ENCODE measurements around the gene ZSCAN1. TPM values are rescaled to one million over a fixed set of nuclear protein-coding genes. Genes with fewer than 3 reads are reported as not detected.

The ZSCAN1 gene
- total and polyA plus RNA-seq, 10 of the 15 experiments (the other 5 are each of a cell fraction or from before 2014, with no cell fraction given) = not detected

DNA sequence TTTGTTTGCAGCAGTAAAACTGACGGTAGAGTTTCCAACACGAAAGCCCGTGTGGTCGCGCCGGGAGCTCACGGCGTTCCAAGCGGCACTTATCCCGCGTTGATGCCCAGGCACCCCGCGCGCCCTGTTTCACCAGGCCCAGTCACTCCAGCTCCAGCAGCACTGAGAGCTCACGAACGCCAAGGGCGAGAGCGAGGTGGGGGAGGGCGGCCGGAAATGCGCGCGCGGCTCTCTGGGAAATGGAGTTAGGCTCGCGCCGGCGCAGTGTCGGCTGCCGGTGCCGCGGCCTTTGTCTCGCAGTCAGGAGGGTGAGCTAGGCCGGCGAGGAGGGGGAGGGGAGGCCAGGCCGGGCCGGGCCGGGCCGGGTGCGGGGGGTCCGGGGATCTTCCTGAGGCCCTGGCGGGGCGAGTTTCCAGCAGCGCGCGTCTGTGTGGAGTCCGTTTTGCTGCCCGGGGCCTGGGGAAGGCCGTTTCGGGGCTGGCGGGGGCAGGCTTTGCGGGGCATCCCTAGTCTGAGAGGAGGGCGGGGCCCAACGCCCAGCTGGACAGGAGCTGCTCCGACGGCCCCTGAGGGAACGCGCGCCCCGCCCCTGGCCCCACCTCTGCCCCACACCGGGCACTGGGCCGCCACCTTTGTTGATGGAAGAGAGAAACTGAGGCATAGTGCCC lies 25.3 kb downstream of the ZSCAN1 start, which contains the start of gene ZNF135:
TSS of gene ZNF135 (plus strand) at position 280 of the 668 bp plus-strand sequence. CDS start 721 bp downstream, outside the sequence.
- H3K27me3 ChIP-seq (replicated peaks in 1 of 2; ENCODE audit: control insufficient read depth in 2 of 2, insufficient read depth in 2 of 2, low read length in 1 of 2) = no peaks in the 10 kb centered on the region

GRCh38 chr19:58059671-58060078 lies 25.9 kb downstream of the ZSCAN1 start:
- DNase-seq (ENCODE audit: low read depth, low spot score) (no peak), FAIRE-seq (no peak), ATAC-seq (no peak)
- ChIA-PET POLR2A (no interaction called here), CTCF (no interaction called here), SMC1A (ENCODE audit: uncharacterized antibody, unreplicated experiment) (no interaction called here), RAD21 (ENCODE audit: unreplicated experiment) (no interaction called here)
- intact Hi-C loops (cut with micrococcal nuclease; ENCODE audit: unreplicated experiment) (no loop called here), in situ Hi-C loops (cut with MboI) (no loop called here)
- no peak overlapping the region for H3K4me3 ChIP-seq
- no peaks in the 10 kb centered on the region for H3K4me1 ChIP-seq (ENCODE audit: control insufficient read depth, insufficient read depth, low read length)
- no TSS peak for BruUV-seq (replicated peaks)
- peaks cover 8% of the 10 kb centered on the region; the same call in 2 of the 3 replicates for H3K9me3 ChIP-seq (replicated peaks; ENCODE audit: control insufficient read depth, insufficient read depth, low read length)
- H3K4me2 ChIP-seq (ENCODE audit: control insufficient read depth, insufficient read depth) = no peak overlapping the region
- no peaks in the 10 kb centered on the region for H4K20me1 ChIP-seq (ENCODE audit: control insufficient read depth, insufficient read depth)
- no peaks in the 10 kb centered on the region for H3K36me3 ChIP-seq (ENCODE audit: control insufficient read depth in 2 of 2, insufficient read depth in 2 of 2, low read length in 1 of 2)
- no peak overlapping the region for H3K9ac ChIP-seq (ENCODE audit: control insufficient read depth, insufficient read depth, low read length)
- H2AFZ ChIP-seq (ENCODE audit: control insufficient read depth, low read depth, low read length) = no peak overlapping the region
- no peaks in the 10 kb centered on the region for H3K27me3 ChIP-seq (replicated peaks in 1 of 2; ENCODE audit: control insufficient read depth in 2 of 2, insufficient read depth in 2 of 2, low read length in 1 of 2)
- WGBS (ENCODE audit: insufficient coverage, insufficient replicate concordance, low lambda C conversion rate, missing lambda C conversion rate) = 89% methylated on average over 18 of the region's 28 CpGs
- H3K27ac ChIP-seq (ENCODE audit: control insufficient read depth, insufficient read depth) = no peak overlapping the region
- H3K79me2 ChIP-seq (ENCODE audit: control insufficient read depth, insufficient read depth, low read length) = no peaks in the 10 kb centered on the region
- TF ChIP-seq RAD21 (IDR thresholded peaks at IDR 0.05; ENCODE audit: insufficient read depth, low read depth, low read length) (no peak), BACH1 (IDR thresholded peaks at IDR 0.05; ENCODE audit: borderline replicate concordance) (no peak), ZSCAN29 (IDR thresholded peaks at IDR 0.05) (no peak), CREB1 (IDR thresholded peaks at IDR 0.05; ENCODE audit: low read depth) (no peak), REST (IDR thresholded peaks at IDR 0.05; ENCODE audit: low read depth, low read length) (no peak)
- TF ChIP-seq, protein P1, sequence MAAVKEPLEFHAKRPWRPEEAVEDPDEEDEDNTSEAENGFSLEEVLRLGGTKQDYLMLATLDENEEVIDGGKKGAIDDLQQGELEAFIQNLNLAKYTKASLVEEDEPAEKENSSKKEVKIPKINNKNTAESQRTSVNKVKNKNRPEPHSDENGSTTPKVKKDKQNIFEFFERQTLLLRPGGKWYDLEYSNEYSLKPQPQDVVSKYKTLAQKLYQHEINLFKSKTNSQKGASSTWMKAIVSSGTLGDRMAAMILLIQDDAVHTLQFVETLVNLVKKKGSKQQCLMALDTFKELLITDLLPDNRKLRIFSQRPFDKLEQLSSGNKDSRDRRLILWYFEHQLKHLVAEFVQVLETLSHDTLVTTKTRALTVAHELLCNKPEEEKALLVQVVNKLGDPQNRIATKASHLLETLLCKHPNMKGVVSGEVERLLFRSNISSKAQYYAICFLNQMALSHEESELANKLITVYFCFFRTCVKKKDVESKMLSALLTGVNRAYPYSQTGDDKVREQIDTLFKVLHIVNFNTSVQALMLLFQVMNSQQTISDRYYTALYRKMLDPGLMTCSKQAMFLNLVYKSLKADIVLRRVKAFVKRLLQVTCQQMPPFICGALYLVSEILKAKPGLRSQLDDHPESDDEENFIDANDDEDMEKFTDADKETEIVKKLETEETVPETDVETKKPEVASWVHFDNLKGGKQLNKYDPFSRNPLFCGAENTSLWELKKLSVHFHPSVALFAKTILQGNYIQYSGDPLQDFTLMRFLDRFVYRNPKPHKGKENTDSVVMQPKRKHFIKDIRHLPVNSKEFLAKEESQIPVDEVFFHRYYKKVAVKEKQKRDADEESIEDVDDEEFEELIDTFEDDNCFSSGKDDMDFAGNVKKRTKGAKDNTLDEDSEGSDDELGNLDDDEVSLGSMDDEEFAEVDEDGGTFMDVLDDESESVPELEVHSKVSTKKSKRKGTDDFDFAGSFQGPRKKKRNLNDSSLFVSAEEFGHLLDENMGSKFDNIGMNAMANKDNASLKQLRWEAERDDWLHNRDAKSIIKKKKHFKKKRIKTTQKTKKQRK (IDR thresholded peaks at IDR 0.05; ENCODE audit: low read depth, low read length) = no peak

More for the DNA sequence above, 25.3 kb downstream of the ZSCAN1 start, which contains the start of gene ZNF135:
- in situ Hi-C loops (cut with MboI) (no loop called here), intact Hi-C loops (cut with micrococcal nuclease; ENCODE audit: unreplicated experiment) (no loop called here)
- TF ChIP-seq MYC (IDR thresholded peaks at IDR 0.05; ENCODE audit: insufficient read depth, insufficient read length, insufficient replicate concordance, low read length, severe bottlenecking) (no peak), NFXL1 (IDR thresholded peaks at IDR 0.05; ENCODE audit: borderline replicate concordance) (no peak), KLF5 (IDR thresholded peaks at IDR 0.05; ENCODE audit: partially characterized antibody) (no peak)
- TF ChIP-seq, protein P2, sequence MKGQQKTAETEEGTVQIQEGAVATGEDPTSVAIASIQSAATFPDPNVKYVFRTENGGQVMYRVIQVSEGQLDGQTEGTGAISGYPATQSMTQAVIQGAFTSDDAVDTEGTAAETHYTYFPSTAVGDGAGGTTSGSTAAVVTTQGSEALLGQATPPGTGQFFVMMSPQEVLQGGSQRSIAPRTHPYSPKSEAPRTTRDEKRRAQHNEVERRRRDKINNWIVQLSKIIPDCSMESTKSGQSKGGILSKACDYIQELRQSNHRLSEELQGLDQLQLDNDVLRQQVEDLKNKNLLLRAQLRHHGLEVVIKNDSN (IDR thresholded peaks at IDR 0.05; ENCODE audit: borderline replicate concordance, extremely low read length, insufficient read depth, low read depth, low read length) = no peak
- H3K4me2 ChIP-seq (ENCODE audit: control insufficient read depth, insufficient read depth) = no peak within 1 kb of the TSS
- BruUV-seq (replicated peaks) = no TSS peak
- POLR2A ChIA-PET = no interaction called here
- FAIRE-seq (no peak), DNase-seq (ENCODE audit: low read depth, low spot score) (no peak), ATAC-seq (no peak)
- H3K27ac ChIP-seq (ENCODE audit: control insufficient read depth, insufficient read depth) = no peak within 1 kb of the TSS
- no peaks in the 10 kb centered on the region for H3K79me2 ChIP-seq (ENCODE audit: control insufficient read depth, insufficient read depth, low read length)
- RAD21 ChIA-PET (ENCODE audit: unreplicated experiment) = no interaction called here
- SMC1A ChIA-PET (ENCODE audit: uncharacterized antibody, unreplicated experiment) = no interaction called here
- WGBS (ENCODE audit: insufficient coverage, insufficient replicate concordance, low lambda C conversion rate, missing lambda C conversion rate) = 37% methylated on average over 41 of the region's 62 CpGs
- no peaks in the 10 kb centered on the region for H3K4me1 ChIP-seq (ENCODE audit: control insufficient read depth, insufficient read depth, low read length)
- no peaks in the 10 kb centered on the region for H3K36me3 ChIP-seq (ENCODE audit: control insufficient read depth in 2 of 2, insufficient read depth in 2 of 2, low read length in 1 of 2)
- H4K20me1 ChIP-seq (ENCODE audit: control insufficient read depth, insufficient read depth) = no peaks in the 10 kb centered on the region
- no peak within 1 kb of the TSS for H2AFZ ChIP-seq (ENCODE audit: control insufficient read depth, low read depth, low read length)
- no peak within 1 kb of the TSS for H3K9ac ChIP-seq (ENCODE audit: control insufficient read depth, insufficient read depth, low read length)
- CTCF ChIA-PET = no interaction called here
- H3K9me3 ChIP-seq (replicated peaks; ENCODE audit: control insufficient read depth, insufficient read depth, low read length) = peaks cover 8% of the 10 kb centered on the region; the same call in 2 of the 3 replicates
- no peak within 1 kb of the TSS for H3K4me3 ChIP-seq

Data from GM12878 (cell line).